G401 (cell line): ENCODE measurements around the gene CEP128. TPM values are rescaled to one million over a fixed set of nuclear protein-coding genes. Genes with fewer than 3 reads are reported as not detected.

Source experiments
- DNase-seq: peaks from one replicate; pipeline ENCODE4 v3.0.0-alpha.2; 2015; ENCODE audit warnings: low spot score
- in situ Hi-C: cut with HindIII; loops from 2 replicates; pipeline ENCODE4 v1.10.0; 2016; ENCODE audit warnings: low sequenced_read_pairs, mixed read lengths
- total RNA-seq: library from RNA; depleted of rRNA; stranded (reverse); fragments of >200 nt; shearing (Covaris generic); gene quantifications from 2 replicates; pipeline ENCODE4 v1.2.3, GENCODE V29; 2014

The CEP128 gene
- total RNA-seq, 1 experiment from 2014 or later, result 3.3 TPM

DNA sequence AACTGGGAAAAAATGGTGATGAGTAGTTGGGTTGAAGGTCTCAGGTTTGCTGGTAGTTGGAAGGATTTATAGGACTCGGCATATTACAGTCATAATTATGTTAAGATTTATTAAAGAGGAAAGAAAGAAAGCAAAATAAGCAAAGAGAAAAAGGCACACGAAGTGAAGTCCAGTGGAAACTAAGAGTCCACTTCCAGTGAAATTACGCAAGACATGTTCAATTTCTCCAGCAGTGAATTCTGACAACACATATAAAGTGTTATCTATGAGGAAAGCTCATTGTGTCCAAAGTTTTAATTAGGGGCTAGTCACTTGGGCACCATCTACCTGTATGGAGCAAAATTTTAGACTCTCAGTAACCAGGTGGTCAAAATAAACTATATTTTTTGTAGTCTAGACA is 143.3 kb downstream of the CEP128 start:
- in situ Hi-C loops, result no loop called here

DNA sequence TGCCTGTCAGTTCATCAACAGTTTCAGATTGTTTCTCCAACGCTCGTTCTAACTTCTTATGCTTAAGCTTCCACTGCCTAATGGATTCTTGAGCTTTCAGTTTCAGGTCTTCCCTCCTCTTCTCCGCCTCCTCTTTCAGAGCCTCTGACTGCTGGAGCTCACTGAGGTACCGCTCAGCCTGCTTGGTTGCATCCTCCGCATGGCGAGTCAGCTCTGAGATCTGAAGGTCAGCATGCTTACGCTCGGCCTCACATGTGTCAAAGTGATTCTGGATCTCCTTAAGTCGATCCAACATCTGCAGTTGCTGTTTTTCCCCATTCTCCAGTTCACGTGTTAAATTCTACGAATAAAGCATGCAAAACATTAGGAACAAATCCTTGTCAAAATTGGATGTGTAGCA is 148.8 kb downstream of the CEP128 start:
- no peak for DNase-seq
- in situ Hi-C loops, result no loop called here

More for the DNA sequence above, 143.3 kb downstream of the CEP128 start:
- DNase-seq, result no peak

DNA sequence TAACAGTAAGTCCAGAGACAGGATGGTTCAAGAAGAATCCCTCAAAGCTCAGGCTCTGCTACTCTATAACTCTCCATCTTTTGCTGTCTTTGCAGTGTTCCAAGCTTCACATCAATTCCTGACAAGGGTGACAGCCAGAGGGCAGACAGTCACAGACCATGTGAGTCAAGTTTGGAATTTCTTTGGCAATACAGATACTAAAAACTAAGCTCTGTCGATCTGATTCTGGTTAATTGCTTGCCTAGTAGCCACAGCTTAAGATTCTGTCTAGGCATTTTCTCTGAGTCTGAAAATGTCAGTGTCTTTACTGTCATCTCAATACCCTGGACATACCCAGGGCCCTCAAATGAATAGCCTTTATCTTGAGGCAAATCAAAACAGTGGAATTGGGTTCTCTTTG is 153.7 kb downstream of the CEP128 start:
- in situ Hi-C loops, result no loop called here
- DNase-seq, result no peak

DNA sequence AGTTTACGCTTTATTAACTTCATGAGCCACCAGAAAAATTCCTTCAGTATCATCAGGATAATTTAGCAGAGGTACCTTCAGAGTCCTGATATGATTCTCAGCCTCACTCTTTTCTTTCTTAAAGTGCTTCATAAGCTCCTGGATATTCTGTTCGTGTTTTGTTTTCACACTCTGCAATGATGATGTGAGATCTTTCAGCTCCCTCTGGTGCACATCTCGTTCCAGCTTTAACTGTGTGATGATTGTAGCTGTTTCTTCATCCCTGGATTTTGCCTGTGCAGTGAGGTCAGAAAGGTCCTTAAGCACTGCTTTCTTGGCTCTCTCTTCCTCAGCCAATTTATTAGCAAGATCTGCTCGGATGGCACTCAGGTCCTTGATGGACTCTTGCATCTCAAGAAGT is 156.7 kb downstream of the CEP128 start:
- peak; percentile 26 for DNase-seq
- in situ Hi-C loops, result no loop called here

DNA sequence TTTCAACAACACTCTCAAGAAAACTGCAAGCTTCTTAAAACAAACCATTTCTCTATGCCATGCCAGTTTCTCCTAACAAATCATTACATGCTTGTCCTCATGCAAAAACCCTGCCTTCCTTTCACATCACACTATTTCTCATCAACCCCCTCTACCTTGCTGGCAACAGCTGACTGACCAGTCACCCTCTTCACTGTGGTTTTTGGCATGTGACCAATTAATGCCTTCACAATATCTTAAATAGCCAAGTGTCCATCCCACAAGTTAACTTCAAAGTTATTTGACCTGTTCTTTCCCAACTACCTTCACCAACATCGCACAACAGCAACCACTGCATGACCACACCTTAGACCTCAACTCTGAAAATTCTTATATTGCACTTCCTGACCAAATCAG is 159.6 kb downstream of the CEP128 start:
- no peak for DNase-seq
- in situ Hi-C loops, result no loop called here

DNA sequence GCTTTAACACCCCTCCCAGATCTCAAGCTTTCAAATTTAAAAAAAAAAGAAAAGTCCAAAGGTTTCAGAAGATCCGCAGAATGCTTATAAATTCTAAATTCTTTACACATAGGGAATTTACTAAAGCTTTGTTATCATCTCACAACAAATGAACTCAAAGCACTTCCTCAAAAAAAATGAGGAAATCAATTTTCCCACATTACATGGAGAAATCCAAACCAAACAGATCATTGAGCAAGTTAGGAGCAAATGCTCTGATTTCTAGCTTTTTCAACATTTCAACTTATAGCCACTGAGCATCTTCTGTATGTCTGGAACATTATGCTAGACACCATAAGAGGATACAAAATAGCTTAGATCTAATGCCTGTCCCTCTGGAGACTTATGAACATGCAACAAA is 161.0 kb downstream of the CEP128 start:
- in situ Hi-C loops, result no loop called here

DNA sequence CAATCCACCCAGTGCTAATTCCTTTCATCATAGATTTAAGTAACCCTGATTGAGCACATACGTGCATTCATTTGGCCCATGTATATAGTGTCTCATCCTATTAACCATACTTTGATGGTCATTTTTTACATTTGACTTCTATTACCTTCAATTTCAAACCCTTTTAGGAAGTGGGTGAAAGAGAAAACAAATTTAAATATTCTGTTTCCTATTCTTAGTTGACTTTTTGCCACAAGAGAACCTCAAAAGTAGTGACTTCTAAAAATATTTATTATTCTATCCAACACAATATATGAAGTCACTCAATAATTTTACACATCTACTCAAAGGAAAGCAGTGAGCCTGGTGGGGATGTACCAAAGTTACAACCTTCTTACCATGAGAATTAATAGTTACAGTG is 164.9 kb downstream of the CEP128 start:
- DNase-seq, result no peak
- in situ Hi-C loops, result no loop called here

More for the DNA sequence above, 161.0 kb downstream of the CEP128 start:
- DNase-seq, result no peak

DNA sequence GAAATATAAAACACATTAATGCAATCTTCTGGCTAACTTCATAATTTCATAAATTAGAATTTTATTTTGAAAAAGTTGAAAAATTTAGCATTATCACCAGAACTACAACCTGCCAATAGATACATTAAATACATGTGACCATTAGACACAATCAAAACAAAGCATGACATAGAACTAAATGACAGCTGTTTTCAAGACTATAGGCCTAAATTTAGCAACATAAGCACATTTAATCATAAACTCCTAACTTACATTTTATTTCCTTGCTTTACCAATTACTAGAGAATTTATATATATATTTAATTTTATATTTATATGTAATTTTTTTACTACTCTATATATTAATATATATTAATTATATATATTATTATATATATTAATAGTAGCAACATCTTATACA is 165.4 kb downstream of the CEP128 start:
- in situ Hi-C loops, result no loop called here
- DNase-seq, result no peak

DNA sequence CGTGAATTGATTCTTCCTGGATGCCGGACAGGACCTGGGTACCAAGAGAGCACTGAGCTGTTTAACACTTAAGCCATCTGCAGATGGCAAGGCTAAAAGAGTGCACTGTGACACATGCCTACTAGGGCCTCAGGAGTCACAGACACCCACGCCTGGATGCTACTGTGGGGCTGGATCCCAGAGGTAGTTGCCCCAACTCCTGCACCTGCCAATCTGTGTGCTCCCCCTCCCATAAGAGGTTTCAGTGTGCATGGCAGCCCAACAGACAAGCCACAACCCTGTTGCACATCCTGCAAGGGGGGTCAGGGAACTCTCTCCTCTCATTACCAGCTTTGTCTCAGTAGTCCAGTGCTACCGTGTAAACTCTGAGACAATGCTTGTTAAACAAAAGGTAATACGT is 169.0 kb downstream of the CEP128 start:
- no peak for DNase-seq
- in situ Hi-C loops, result no loop called here

DNA sequence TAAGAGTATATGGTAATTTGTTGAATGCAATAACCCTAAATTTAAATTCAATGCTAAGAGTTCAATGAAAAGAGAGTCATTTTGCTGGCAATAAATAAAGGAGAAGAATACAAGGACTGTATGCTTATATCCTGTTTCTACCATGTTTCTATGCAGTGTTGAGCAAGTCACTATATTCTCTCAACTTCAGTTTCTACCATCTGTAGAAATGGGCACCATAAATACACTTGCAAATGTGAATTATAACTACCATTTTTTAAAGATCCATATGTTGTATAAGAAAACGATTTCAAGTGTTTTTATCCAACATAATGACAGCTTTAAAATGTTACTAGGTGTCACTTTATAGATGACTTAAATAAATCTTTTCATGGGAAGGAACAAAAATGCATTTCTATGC is 170.3 kb downstream of the CEP128 start:
- in situ Hi-C loops, result no loop called here
- no peak for DNase-seq

DNA sequence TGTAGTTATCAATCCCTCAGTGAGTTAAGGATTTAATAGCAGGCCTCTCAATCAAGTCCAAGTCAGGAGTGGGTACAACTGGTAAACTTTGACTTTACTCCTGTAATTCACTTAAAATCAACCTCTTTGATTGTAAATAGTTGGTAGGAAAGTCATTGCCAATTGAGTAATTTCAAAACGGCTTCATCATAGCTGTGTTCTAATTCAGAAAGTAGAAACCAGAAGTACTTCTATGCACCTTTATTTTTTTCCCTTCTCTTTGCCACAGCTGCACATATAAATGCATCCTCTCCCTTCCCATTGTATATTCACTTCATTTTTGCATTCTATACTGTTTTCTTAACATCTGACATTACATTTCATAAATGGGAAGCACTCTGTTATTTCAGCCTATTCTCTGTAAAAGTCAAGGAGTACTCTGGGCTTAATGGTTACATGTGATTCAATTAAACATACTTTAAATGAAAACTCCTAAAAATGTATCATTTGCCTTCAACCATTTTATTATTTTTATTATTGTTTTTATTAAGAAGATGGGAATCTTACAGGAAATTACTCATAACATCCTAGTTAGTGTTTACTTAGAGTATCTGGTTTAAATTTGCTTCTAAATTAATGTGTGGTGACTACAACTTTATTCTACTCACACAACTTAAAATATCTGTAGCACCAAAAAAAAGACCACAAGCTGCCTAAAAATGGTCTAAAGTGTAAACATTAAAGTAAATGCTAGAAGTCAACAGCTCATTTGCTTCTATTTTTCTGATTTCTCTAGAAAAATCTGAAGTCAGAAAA is 171.2 kb downstream of the CEP128 start:
- no peak for DNase-seq
- in situ Hi-C loops, result no loop called here

DNA sequence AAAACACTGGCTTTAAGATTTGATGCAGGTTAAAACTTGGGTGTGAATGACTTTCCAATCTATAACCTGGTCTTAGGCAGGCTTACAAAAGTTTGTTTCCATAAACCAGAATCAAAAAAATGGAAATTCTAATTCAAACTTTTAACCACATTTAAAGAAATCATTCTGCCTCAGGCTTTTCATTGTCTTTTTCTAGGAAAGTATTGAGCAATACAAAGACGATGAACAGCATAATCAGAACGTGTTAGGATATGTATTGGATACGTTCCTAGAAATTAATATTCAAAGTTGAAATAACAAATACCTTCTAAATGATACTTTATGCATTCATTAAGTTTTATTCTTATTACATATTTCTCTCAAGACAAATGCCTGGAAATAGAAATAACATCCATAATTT is 172.9 kb downstream of the CEP128 start:
- in situ Hi-C loops, result no loop called here
- DNase-seq, result no peak

DNA sequence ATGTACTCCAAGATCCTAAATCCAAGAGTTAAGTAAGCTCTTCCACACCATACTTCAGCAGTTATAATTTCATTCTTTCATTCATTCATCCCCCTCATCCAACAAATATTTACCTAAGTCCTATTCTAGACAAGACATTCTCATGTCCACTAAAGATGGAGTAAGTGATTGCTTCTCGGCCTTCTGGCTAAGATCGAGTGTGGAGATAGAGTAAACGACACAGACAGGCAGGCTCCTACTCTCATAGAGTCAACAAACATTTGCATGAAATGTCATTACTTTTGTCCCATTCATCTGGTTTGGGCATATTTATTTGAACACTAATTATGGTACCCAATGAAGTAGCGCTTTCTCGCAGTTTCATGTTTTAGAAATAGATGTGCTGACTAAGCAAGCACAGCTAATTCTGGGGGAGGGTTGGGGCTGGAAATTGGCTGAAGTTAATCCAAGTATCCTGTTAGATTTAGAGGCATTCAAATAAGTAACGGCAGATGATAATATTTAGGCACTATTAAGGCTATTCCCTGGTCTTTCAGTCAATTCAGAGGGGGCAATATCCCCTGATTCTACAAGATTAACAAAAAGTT is 176.5 kb downstream of the CEP128 start:
- no peak for DNase-seq
- in situ Hi-C loops, result no loop called here

DNA sequence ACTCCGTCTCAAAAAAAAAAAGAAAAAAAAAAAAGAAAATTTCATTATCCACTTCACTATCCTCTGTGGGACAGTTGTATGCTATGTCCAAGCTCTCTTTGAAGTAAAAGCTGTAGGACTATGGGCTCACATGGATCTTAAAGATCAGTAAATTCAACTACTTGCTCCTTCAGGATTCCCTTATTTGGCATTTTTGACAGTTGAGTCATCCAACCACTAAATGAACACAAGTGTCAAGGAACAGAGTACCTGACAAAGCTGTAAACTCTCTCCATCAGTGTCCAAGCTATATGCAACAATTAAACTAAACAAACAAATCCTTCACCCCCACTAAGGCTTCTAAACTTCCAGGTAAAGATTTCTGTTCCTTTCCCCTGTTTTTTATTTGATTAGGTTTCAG is 177.0 kb downstream of the CEP128 start:
- in situ Hi-C loops, result no loop called here
- no peak for DNase-seq

DNA sequence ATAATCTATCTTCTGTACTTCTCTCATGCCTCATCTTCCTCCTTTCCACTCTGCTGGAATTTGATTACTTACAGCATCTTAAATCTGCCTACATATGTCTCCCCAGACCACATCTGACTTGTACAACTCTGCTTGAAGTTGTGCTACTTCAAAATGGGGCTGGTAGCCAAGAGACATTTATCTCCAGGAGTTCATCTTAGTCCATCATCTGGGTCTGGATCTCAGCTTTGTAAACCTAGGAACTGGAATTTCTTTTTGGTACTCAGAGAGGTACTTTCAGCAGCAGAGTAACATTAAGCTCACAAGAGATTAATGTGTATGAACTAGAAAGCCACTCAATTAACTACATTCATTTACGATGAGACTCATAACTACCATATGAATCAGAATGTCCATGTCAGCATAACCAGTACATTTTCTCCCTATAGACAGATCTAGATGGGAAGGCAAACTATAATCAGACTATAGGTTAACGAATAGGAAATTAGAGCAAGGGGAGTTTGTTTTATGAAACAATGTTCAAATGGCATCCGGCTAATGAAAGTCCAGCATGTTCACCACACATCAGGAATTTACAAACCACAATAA is 178.8 kb downstream of the CEP128 start:
- no peak for DNase-seq
- in situ Hi-C loops, result no loop called here

DNA sequence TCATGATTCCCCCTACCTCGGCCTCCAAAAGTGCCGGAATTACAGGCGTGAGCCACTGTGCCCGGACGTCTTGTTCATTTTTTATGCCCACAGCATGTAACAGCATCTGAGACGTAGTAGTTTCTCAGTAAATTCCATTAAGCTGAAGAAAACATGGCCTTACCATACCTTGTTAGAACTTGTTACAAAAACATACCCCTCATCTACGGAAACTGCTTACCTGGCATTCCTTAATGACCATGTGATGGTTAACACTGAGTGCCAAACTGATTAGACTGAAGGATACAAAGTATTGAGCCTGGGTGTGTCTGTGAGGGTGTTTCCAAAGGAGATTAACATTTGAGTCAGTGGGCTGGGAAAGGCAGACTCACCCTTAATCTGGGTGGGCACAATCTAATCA is 186.8 kb downstream of the CEP128 start:
- DNase-seq, result no peak

DNA sequence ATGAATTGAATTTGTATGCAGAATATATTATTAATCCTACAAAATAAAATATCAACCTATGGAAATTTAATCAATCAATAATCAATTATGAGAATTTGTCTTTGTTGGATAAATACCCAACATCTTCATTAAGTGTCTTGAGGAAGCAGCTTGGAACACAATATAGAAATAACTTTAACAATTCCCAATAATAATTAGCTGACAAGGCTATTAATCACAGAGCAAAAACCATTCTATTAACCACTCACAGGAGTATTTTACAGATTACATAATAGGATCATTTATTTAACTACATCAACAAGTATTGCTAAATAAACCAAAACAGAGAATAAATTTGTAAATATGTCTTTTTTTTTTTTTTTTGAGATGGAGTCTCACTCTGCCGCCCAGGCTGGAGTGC is 190.3 kb downstream of the CEP128 start:
- no peak for DNase-seq
- in situ Hi-C loops, result no loop called here

More for the DNA sequence above, 186.8 kb downstream of the CEP128 start:
- in situ Hi-C loops, result no loop called here

DNA sequence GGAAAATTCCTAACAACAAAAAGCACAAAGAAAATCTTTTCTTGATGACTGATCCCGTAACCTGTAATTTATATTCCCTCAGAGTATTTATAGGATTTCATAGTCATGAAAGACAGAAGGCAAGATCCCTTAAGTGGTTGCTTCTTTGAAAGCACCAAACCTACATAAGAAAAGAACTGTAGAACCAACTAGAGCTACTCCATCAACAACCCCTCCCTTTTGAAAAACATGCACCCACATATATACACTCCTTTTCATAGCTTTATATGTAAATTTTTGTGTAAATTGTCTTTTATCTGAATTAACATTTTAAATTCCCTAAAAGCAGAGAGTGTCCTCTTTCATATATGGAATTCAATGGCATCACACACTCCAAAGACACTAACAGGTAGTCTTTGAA is 215.3 kb downstream of the CEP128 start:
- in situ Hi-C loops, result no loop called here
- DNase-seq, result no peak

DNA sequence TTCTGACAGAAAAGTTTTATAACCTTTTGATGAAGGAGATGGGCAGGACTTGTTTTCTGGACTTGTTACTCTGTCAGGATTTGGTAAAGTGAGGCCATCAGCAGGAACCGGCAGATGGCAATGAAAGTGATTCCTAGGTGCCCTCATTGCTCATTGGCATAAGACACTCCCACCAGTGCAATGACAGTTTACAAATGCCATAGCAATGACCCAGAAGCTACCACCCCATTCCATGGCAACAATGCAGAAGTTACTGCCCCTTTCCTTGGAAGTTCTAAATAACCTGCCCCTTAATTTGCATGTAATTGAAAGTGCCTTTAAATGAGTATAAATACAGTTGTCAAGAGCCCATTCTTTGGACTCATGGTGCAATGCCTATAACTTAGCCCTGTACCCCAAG is 222.6 kb downstream of the CEP128 start:
- DNase-seq, result no peak
- in situ Hi-C loops, result no loop called here

DNA sequence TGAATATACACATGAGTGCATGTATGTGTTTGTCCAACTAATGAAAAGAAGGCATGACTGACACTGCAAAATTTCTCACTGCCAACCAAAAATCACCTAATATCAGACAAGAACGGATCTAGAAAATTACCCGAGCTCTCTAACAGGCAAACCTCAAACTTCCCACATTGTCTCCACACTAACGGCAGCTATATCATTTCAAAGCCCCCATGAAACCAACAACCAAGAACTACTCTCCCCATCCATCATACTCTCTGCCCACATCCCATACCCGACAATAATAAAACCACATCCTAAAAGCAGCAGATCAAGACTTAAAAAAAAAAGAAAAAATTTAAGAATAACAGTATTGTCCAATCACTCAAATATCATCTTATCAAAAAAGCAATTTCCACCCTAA is 227.1 kb downstream of the CEP128 start:
- in situ Hi-C loops, result no loop called here
- no peak for DNase-seq
